Neural progenitor cell (in vitro differentiated cells): Measurements from ENCODE around the gene GYPC. TPM values are rescaled to one million over a fixed set of nuclear protein-coding genes. Genes with fewer than 3 reads are reported as not detected.

ENCODE experiments used
- DNase-seq: peaks from one replicate; pipeline ENCODE4 v3.0.0-alpha.2; 2016; ENCODE audit warnings: low spot score
- H2AFZ ChIP-seq: fragments of 200-600 bp; sonication (generic); replicated peaks from 2 replicates; pipeline ENCODE4 v1.6.1; 2016; ENCODE audit warnings: antibody characterized with exemption
- H3F3A ChIP-seq: fragments of 200-600 bp; sonication (generic); 2 replicates; pipeline ENCODE4 v1.6.1; 2016; ENCODE audit warnings: antibody characterized with exemption, low read depth
- H3K27ac ChIP-seq: fragments of 200-600 bp; sonication (generic); 2 replicates; pipeline ENCODE4 v1.5.1; 2016; ENCODE audit warnings: mild to moderate bottlenecking
- H3K27me3 ChIP-seq: fragments of 200-600 bp; sonication (generic); 2 replicates; pipeline ENCODE4 v1.6.1; 2016; ENCODE audit warnings: mild to moderate bottlenecking, moderate library complexity
- H3K36me3 ChIP-seq: fragments of 200-600 bp; sonication (generic); 2 replicates; pipeline ENCODE4 v1.5.1; 2016
- H3K4me1 ChIP-seq: fragments of 200-600 bp; sonication (generic); 2 replicates; pipeline ENCODE4 v1.6.1; 2016; ENCODE audit warnings: mixed run types
- H3K4me2 ChIP-seq: fragments of 200-600 bp; sonication (generic); 2 replicates; pipeline ENCODE4 v1.6.1; 2016
- H3K4me3 ChIP-seq: fragments of 200-600 bp; sonication (generic); 2 replicates; pipeline ENCODE4 v1.5.1; 2016
- H3K79me2 ChIP-seq: fragments of 200-600 bp; sonication (generic); 2 replicates; pipeline ENCODE4 v1.6.1; 2016; ENCODE audit warnings: low read depth
- H3K9ac ChIP-seq: fragments of 200-600 bp; sonication (generic); 2 replicates; pipeline ENCODE4 v1.6.1; 2016
- H3K9me3 ChIP-seq: fragments of 200-600 bp; sonication (generic); 2 replicates; pipeline ENCODE4 v1.5.1; 2016; ENCODE audit warnings: low read depth
- H4K20me1 ChIP-seq: fragments of 200-600 bp; sonication (generic); 2 replicates; pipeline ENCODE4 v1.6.1; 2016; ENCODE audit warnings: low read depth
- H3K27ac Mint-ChIP-seq: 3 replicates; pipeline ENCODE4 v1.8.0; 2021; ENCODE audit warnings: mixed read lengths
- H3K27me3 Mint-ChIP-seq: 2 replicates; pipeline ENCODE4 v1.8.0; 2022; ENCODE audit warnings: low read depth, mild to moderate bottlenecking, inconsistent platforms, moderate library complexity, mixed read lengths; ENCODE audit not compliant: insufficient read depth
- H3K36me3 Mint-ChIP-seq: 3 replicates; pipeline ENCODE4 v1.8.0; 2021; ENCODE audit warnings: mixed read lengths
- H3K4me1 Mint-ChIP-seq: 3 replicates; pipeline ENCODE4 v1.8.0; 2021; ENCODE audit warnings: mixed read lengths
- H3K4me3 Mint-ChIP-seq: 3 replicates; pipeline ENCODE4 v1.8.0; 2021; ENCODE audit warnings: mild to moderate bottlenecking, moderate library complexity, mixed read lengths
- H3K9me3 Mint-ChIP-seq: 3 replicates; pipeline ENCODE4 v1.8.0; 2020; ENCODE audit warnings: mixed read lengths
- EZH2 ChIP-seq: fragments of 200-600 bp; sonication (generic); IDR thresholded peaks from 2 replicates; pipeline ENCODE4 v1.6.1; 2017; ENCODE audit warnings: antibody characterized with exemption, mild to moderate bottlenecking, moderate library complexity
- EZH2phosphoT487 ChIP-seq: fragments of 200-600 bp; sonication (generic); IDR thresholded peaks from 2 replicates; pipeline ENCODE4 v1.6.1; 2017; ENCODE audit warnings: antibody characterized with exemption
- total RNA-seq: library from RNA; depleted of rRNA; stranded (reverse); fragments of >200 nt; gene quantifications from 2 replicates; pipeline ENCODE4 v1.2.3, GENCODE V29; 2015; ENCODE audit warnings: low replicate concordance
- TF ChIP-seq, protein P1 (sequence below): fragments of 200-600 bp; sonication (generic); IDR thresholded peaks from 2 replicates; pipeline ENCODE4 v1.5.1; 2017; ENCODE audit warnings: antibody characterized with exemption, mild to moderate bottlenecking

GYPC gene
- total RNA-seq, 1 donor from 2014 or later = 3.4 TPM

DNA sequence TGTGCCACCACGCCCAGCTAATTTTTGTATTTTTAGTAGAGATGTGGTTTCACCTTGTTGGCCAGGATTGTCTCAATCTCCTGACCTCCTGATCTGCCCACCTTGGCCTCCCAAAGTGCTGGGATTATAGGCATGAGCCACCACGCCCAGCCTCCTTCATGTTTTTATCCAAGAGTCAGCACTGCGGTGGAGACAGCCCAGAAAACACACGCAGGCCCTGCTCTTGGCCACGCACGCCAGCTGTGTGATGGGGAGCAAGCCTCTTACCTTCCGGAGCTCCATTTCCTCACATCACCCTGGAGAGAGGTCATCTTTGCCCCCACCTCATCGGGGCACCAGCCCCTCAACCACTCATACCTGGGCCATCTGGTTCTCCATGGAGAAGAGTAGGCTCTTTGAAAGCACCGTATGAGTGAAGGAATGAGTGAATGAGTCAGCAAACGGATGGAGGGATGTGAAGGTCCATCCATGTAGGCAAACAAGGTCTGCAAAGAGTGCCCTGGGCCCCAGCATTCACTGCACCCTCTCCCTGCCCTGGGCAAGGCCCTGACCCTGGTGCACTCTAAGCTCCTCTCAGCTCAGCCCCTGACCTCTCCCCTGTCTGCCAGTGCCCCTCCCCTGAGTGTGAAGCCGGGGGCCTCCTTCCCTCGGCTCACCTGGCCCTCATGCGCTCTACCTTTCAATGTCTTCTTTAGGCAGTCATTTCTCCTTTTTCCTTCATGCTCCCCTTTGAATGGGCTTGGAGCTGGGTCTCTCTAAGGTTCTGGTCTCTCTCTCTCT lies 7.4 kb downstream of the GYPC start:
- H3K4me3 Mint-ChIP-seq = no peak overlapping the region

DNA sequence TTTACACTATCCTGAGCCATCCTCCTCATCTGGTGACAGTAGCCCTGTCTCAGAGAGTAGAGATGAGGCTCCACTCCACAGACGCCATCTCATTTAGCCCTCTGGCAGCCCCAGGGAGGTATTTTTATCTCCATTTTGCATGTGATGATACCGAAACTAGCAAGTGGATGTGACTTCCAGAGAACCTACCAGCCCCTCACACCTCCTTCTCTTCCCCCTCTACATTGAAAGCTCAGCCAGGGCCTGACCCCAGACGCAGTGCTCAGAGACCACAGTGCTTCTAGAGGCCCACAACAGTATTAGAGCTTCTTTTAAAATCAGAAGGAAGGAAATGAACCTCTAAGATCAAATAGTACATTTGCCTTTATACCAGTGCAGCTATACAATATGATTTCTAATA lies 8.3 kb downstream of the GYPC start:
- no peaks in the 10 kb centered on the region for H3F3A ChIP-seq
- H3K4me2 ChIP-seq = no peak overlapping the region
- Mint-ChIP-seq H3K36me3 (peaks cover 19% of the 10 kb centered on the region), H3K9me3 (no peaks in the 10 kb centered on the region), H3K27me3 (peaks cover 3% of the 10 kb centered on the region), H3K27ac (no peak overlapping the region), H3K4me3 (no peak overlapping the region), H3K4me1 (peaks cover 62% of the 10 kb centered on the region)
- H3K4me3 ChIP-seq = no peak overlapping the region
- no peaks in the 10 kb centered on the region for H3K79me2 ChIP-seq
- H3K9ac ChIP-seq = no peak overlapping the region
- no peaks in the 10 kb centered on the region for H4K20me1 ChIP-seq
- H2AFZ ChIP-seq = no peak overlapping the region
- no peak for DNase-seq
- TF ChIP-seq, protein P1, sequence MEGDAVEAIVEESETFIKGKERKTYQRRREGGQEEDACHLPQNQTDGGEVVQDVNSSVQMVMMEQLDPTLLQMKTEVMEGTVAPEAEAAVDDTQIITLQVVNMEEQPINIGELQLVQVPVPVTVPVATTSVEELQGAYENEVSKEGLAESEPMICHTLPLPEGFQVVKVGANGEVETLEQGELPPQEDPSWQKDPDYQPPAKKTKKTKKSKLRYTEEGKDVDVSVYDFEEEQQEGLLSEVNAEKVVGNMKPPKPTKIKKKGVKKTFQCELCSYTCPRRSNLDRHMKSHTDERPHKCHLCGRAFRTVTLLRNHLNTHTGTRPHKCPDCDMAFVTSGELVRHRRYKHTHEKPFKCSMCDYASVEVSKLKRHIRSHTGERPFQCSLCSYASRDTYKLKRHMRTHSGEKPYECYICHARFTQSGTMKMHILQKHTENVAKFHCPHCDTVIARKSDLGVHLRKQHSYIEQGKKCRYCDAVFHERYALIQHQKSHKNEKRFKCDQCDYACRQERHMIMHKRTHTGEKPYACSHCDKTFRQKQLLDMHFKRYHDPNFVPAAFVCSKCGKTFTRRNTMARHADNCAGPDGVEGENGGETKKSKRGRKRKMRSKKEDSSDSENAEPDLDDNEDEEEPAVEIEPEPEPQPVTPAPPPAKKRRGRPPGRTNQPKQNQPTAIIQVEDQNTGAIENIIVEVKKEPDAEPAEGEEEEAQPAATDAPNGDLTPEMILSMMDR = no peak
- TF ChIP-seq EZH2 (no peak), EZH2phosphoT487 (no peak)
- H3K4me1 ChIP-seq = peaks cover 6% of the 10 kb centered on the region
- H3K27me3 ChIP-seq = no peaks in the 10 kb centered on the region
- H3K27ac ChIP-seq = no peak overlapping the region
- H3K9me3 ChIP-seq = no peaks in the 10 kb centered on the region
- no peaks in the 10 kb centered on the region for H3K36me3 ChIP-seq

More for the DNA sequence above, 7.4 kb downstream of the GYPC start:
- no peak overlapping the region for H2AFZ ChIP-seq
- H3F3A ChIP-seq = no peaks in the 10 kb centered on the region
- no peaks in the 10 kb centered on the region for H3K79me2 ChIP-seq
- peaks cover 6% of the 10 kb centered on the region for H3K4me1 ChIP-seq
- no peak for DNase-seq
- peaks cover 61% of the 10 kb centered on the region for H3K4me1 Mint-ChIP-seq
- no peak overlapping the region for H3K9ac ChIP-seq
- no peaks in the 10 kb centered on the region for H3K27me3 ChIP-seq
- H4K20me1 ChIP-seq = no peaks in the 10 kb centered on the region
- no peak overlapping the region for H3K4me2 ChIP-seq
- no peak overlapping the region for H3K27ac Mint-ChIP-seq
- peaks cover 18% of the 10 kb centered on the region for H3K36me3 Mint-ChIP-seq
- H3K4me3 ChIP-seq = no peak overlapping the region
- H3K27ac ChIP-seq = no peak overlapping the region
- TF ChIP-seq EZH2phosphoT487 (no peak), EZH2 (no peak)
- TF ChIP-seq, protein P1 = no peak
- no peaks in the 10 kb centered on the region for H3K9me3 Mint-ChIP-seq
- H3K27me3 Mint-ChIP-seq = peaks cover 3% of the 10 kb centered on the region
- H3K36me3 ChIP-seq = no peaks in the 10 kb centered on the region
- H3K9me3 ChIP-seq = no peaks in the 10 kb centered on the region

DNA sequence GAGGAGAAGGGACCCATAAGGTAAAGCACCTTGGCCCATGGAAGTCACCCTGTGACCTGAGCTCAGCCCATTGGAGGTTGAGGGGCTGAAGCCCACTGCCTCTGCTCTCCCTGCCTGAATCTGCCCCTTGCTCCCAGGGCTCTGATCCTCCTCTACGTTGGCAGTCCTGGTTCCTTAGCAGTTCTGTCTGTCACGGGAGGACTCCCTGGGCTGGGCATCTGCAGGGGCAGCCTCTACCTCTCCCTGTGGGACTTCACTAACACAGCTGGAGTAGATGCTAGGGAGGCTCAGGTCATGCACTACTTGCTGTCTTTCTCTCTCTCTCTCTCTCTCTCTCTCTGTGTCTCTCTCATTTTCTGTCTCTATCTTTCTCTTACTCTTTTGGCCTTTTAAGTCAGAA lies 8.7 kb downstream of the GYPC start:
- Histone ChIP-seq H3K4me3 (no peak overlapping the region), H4K20me1 (no peaks in the 10 kb centered on the region), H3K27me3 (no peaks in the 10 kb centered on the region), H3K4me2 (no peak overlapping the region), H3K27ac (no peak overlapping the region), H3K36me3 (no peaks in the 10 kb centered on the region), H3K4me1 (peaks cover 7% of the 10 kb centered on the region), H2AFZ (no peak overlapping the region), H3K79me2 (no peaks in the 10 kb centered on the region), H3K9me3 (no peaks in the 10 kb centered on the region), H3F3A (no peaks in the 10 kb centered on the region), H3K9ac (no peak overlapping the region)
- Mint-ChIP-seq H3K4me1 (peaks cover 66% of the 10 kb centered on the region), H3K4me3 (no peak overlapping the region), H3K36me3 (peaks cover 19% of the 10 kb centered on the region), H3K27ac (no peak overlapping the region), H3K9me3 (no peaks in the 10 kb centered on the region), H3K27me3 (peaks cover 3% of the 10 kb centered on the region)
- TF ChIP-seq EZH2phosphoT487 = no peak
- no peak for TF ChIP-seq EZH2
- TF ChIP-seq, protein P1 = no peak
- DNase-seq = no peak
